Measurements from ENCODE around the gene CHODL. TPM values are rescaled to one million over a fixed set of nuclear protein-coding genes. Genes with fewer than 3 reads are reported as not detected.
A peak's percentile ranks its signal among the peaks of the same experiment; 100 is the strongest.

Gene CHODL
- total RNA-seq, 4 donors from 2014 or later = 0.21 to 0.59 TPM; not detected in 2

- Histone ChIP-seq H3K4me1 (no peaks in the 10 kb centered on the region), H3K36me3 (no peaks in the 10 kb centered on the region), H3K9me3 (no peaks in the 10 kb centered on the region), H3K4me3 (no peak overlapping the region), H3K27me3 (no peaks in the 10 kb centered on the region), H3K27ac (no peak overlapping the region)
- TF ChIP-seq POLR2A (IDR thresholded peaks at IDR 0.05) = no peak
- TF ChIP-seq CTCF (IDR thresholded peaks at IDR 0.05) = no peak
- TF ChIP-seq EP300 (IDR thresholded peaks at IDR 0.05) = no peak
- no peak for DNase-seq (ENCODE audit: low spot score in 2 of 2)
- 67 to 76% methylated on average over 5 of the region's 5 CpGs for WGBS, 2 donors
These were observed 16.4 kb upstream of the CHODL start for GRCh38 chr21:18228060-18228739.

GRCh38 chr21:18235545-18235944 lies 9.1 kb upstream of the CHODL start:
- no peak overlapping the region for H3K4me3 ChIP-seq
- H3K4me1 ChIP-seq = no peaks in the 10 kb centered on the region
- H3K36me3 ChIP-seq = no peaks in the 10 kb centered on the region
- H3K27me3 ChIP-seq = no peaks in the 10 kb centered on the region
- TF ChIP-seq EP300 (IDR thresholded peaks at IDR 0.05) (no peak), POLR2A (IDR thresholded peaks at IDR 0.05) (no peak), CTCF (IDR thresholded peaks at IDR 0.05) (no peak)
- H3K9me3 ChIP-seq = no peaks in the 10 kb centered on the region
- no peak overlapping the region for H3K27ac ChIP-seq
- DNase-seq (ENCODE audit: low spot score in 2 of 2) = no peak
- 77 to 79% methylated on average over 1 of the region's 1 CpG for WGBS, 2 donors

GRCh38 chr21:18245464-18245967 lies 883 bp downstream of the CHODL start:
- Histone ChIP-seq H3K36me3 (no peaks in the 10 kb centered on the region), H3K4me1 (peaks cover 0 to 19% (median 0%) of the 10 kb centered on the region in 4 donors), H3K27me3 (peaks cover 0 to 27% of the 10 kb centered on the region in 2 donors), H3K9me3 (no peaks in the 10 kb centered on the region), H3K4me3 (peak overlapping the region; percentile 11 to 45 (median 20)), H3K27ac (no peak overlapping the region)
- DNase-seq (ENCODE audit: low spot score in 2 of 2) = no peak
- TF ChIP-seq POLR2A (IDR thresholded peaks at IDR 0.05) = no peak
- TF ChIP-seq EP300 (IDR thresholded peaks at IDR 0.05) = no peak
- no peak for TF ChIP-seq CTCF (IDR thresholded peaks at IDR 0.05)
- 7 to 10% methylated on average over 22 of the region's 22 CpGs for WGBS, 2 donors

- H3K9me3 ChIP-seq = no peaks in the 10 kb centered on the region
- H3K4me1 ChIP-seq = peaks cover 0 to 22% (median 0%) of the 10 kb centered on the region in 4 donors
- no peaks in the 10 kb centered on the region for H3K36me3 ChIP-seq
- DNase-seq (ENCODE audit: low spot score in 2 of 2) = no peak
- peaks cover 0 to 23% of the 10 kb centered on the region in 2 donors for H3K27me3 ChIP-seq
- TF ChIP-seq EP300 (IDR thresholded peaks at IDR 0.05) = no peak
- no peak for TF ChIP-seq POLR2A (IDR thresholded peaks at IDR 0.05)
- TF ChIP-seq CTCF (IDR thresholded peaks at IDR 0.05) = no peak
- H3K27ac ChIP-seq = no peak overlapping the region
- WGBS, 2 donors = 74 to 75% methylated on average over 1 of the region's 1 CpG
- H3K4me3 ChIP-seq = no peak overlapping the region
These were observed 3.5 kb downstream of the CHODL start for GRCh38 chr21:18248171-18248570.

GRCh38 chr21:18249672-18250071 lies 5.0 kb downstream of the CHODL start:
- H3K27me3 ChIP-seq = peaks cover 0 to 8% of the 10 kb centered on the region in 2 donors
- no peaks in the 10 kb centered on the region for H3K9me3 ChIP-seq
- H3K4me1 ChIP-seq = peaks cover 0 to 19% (median 0%) of the 10 kb centered on the region in 4 donors
- no peak overlapping the region for H3K27ac ChIP-seq
- no peak for TF ChIP-seq CTCF (IDR thresholded peaks at IDR 0.05)
- TF ChIP-seq EP300 (IDR thresholded peaks at IDR 0.05) = no peak
- no peak for TF ChIP-seq POLR2A (IDR thresholded peaks at IDR 0.05)
- H3K4me3 ChIP-seq = no peak overlapping the region
- WGBS, 2 donors = 56 to 71% methylated on average over 2 of the region's 2 CpGs
- H3K36me3 ChIP-seq = no peaks in the 10 kb centered on the region
- DNase-seq (ENCODE audit: low spot score in 2 of 2) = no peak
